Right lobe of liver (tissue), 4 donors: ENCODE data around the gene CHST1.

Experiments
- CTCF ChIP-seq, 4 donors: fragments of 200-600 bp in 3 of 4; fragments of 450-650 bp in 1 of 4; IDR thresholded peaks; one replicate each; pipeline versions ENCODE4 v1.5.1 to v1.8.0; 2016 to 2022; ENCODE audit warnings: antibody characterized with exemption in 4 of 4, mild to moderate bottlenecking in 2 of 4
- POLR2A ChIP-seq: fragments of 450-650 bp; IDR thresholded peaks from one replicate; pipeline ENCODE4 v1.6.1; 2017; ENCODE audit warnings: antibody characterized with exemption, mild to moderate bottlenecking
- donor health status: DM: no; HTN: no; CAD: no.
- donor health status: DM: no; HTN: no; CAD: no.
- donor health status: DM: no; HTN: yes; CAD: no.

- TF ChIP-seq CTCF (IDR thresholded peaks at IDR 0.05) (no peak), POLR2A (no peak)
These were observed 4.5 kb downstream of the CHST1 start for GRCh38 chr11:45660729-45661438.
